Muscle layer of colon (tissue), 2 donors: ENCODE measurements around the gene LRRC75A.
A peak's percentile ranks its signal among the peaks of the same experiment; 100 is the strongest.

Source experiments
- H3K27ac ChIP-seq: one replicate; pipeline ENCODE4 v1.7.0; 2013; ENCODE audit warnings: low read depth, mild to moderate bottlenecking, low read length, moderate library complexity
- H3K27me3 ChIP-seq, 2 donors: one replicate each; pipeline ENCODE4 v1.7.0; 2013; ENCODE audit warnings: low read length in 2 of 2, mild to moderate bottlenecking in 2 of 2; ENCODE audit not compliant: insufficient read depth in 2 of 2, control insufficient read depth in 1 of 2
- H3K36me3 ChIP-seq: one replicate; pipeline ENCODE4 v1.7.0; 2013; ENCODE audit warnings: mild to moderate bottlenecking, low read length; ENCODE audit not compliant: insufficient read depth
- H3K4me1 ChIP-seq: one replicate; pipeline ENCODE4 v1.7.0; 2013; ENCODE audit warnings: mild to moderate bottlenecking, low read length; ENCODE audit not compliant: insufficient read depth
- H3K4me3 ChIP-seq, 2 donors: one replicate each; pipeline ENCODE4 v1.7.0; 2013; ENCODE audit warnings: low read length in 2 of 2, low read depth in 1 of 2, mild to moderate bottlenecking in 1 of 2, moderate library complexity in 1 of 2
- H3K9ac ChIP-seq: one replicate; pipeline ENCODE4 v1.7.0; 2013; ENCODE audit warnings: low read length
- H3K9me3 ChIP-seq: one replicate; pipeline ENCODE4 v1.7.0; 2013; ENCODE audit warnings: mild to moderate bottlenecking, low read length
- donor health status: abdominal sarcoma.
- donor health status: Adenocarcinoma of cecum.

The LRRC75A gene

GRCh38 chr17:16423226-16423872, 68.6 kb downstream of the LRRC75A start:
- no peaks in the 10 kb centered on the region for H3K9me3 ChIP-seq
- no peaks in the 10 kb centered on the region for H3K27me3 ChIP-seq
- peaks cover 12% of the 10 kb centered on the region for H3K4me1 ChIP-seq
- no peak overlapping the region for H3K27ac ChIP-seq
- peaks cover 6% of the 10 kb centered on the region for H3K36me3 ChIP-seq
- no peak overlapping the region for H3K9ac ChIP-seq
- H3K4me3 ChIP-seq = no peak overlapping the region

- Histone ChIP-seq H3K36me3 (peaks cover 6% of the 10 kb centered on the region), H3K9ac (no peak overlapping the region), H3K27me3 (no peaks in the 10 kb centered on the region), H3K27ac (no peak overlapping the region), H3K4me1 (peaks cover 14% of the 10 kb centered on the region), H3K9me3 (no peaks in the 10 kb centered on the region), H3K4me3 (no peak overlapping the region)
These were observed 69.6 kb downstream of the LRRC75A start for GRCh38 chr17:16422416-16422815.

- H3K4me1 ChIP-seq = peaks cover 15% of the 10 kb centered on the region
- no peak overlapping the region for H3K4me3 ChIP-seq
- no peaks in the 10 kb centered on the region for H3K27me3 ChIP-seq
- H3K27ac ChIP-seq = no peak overlapping the region
- no peak overlapping the region for H3K9ac ChIP-seq
- H3K36me3 ChIP-seq = no peaks in the 10 kb centered on the region
- no peaks in the 10 kb centered on the region for H3K9me3 ChIP-seq
These were observed 72.1 kb downstream of the LRRC75A start for GRCh38 chr17:16419929-16420271.

- H3K4me1 ChIP-seq = peaks cover 15% of the 10 kb centered on the region
- H3K27me3 ChIP-seq = no peaks in the 10 kb centered on the region
- no peaks in the 10 kb centered on the region for H3K36me3 ChIP-seq
- no peak overlapping the region for H3K4me3 ChIP-seq
- H3K27ac ChIP-seq = peak overlapping the region; percentile 3
- H3K9me3 ChIP-seq = no peaks in the 10 kb centered on the region
- no peak overlapping the region for H3K9ac ChIP-seq
These were observed 72.7 kb downstream of the LRRC75A start for GRCh38 chr17:16419074-16419928.

- H3K27me3 ChIP-seq = no peaks in the 10 kb centered on the region
- no peaks in the 10 kb centered on the region for H3K9me3 ChIP-seq
- no peaks in the 10 kb centered on the region for H3K36me3 ChIP-seq
- peak overlapping the region; percentile 3 for H3K27ac ChIP-seq
- no peak overlapping the region for H3K9ac ChIP-seq
- H3K4me1 ChIP-seq = peaks cover 15% of the 10 kb centered on the region
- no peak overlapping the region for H3K4me3 ChIP-seq
These were observed 73.3 kb downstream of the LRRC75A start for GRCh38 chr17:16418685-16419068.

GRCh38 chr17:16417896-16418684, 73.9 kb downstream of the LRRC75A start:
- H3K4me3 ChIP-seq = no peak overlapping the region
- no peaks in the 10 kb centered on the region for H3K36me3 ChIP-seq
- H3K9ac ChIP-seq = no peak overlapping the region
- no peaks in the 10 kb centered on the region for H3K27me3 ChIP-seq
- H3K27ac ChIP-seq = no peak overlapping the region
- H3K4me1 ChIP-seq = peaks cover 15% of the 10 kb centered on the region
- H3K9me3 ChIP-seq = no peaks in the 10 kb centered on the region

- H3K9ac ChIP-seq = no peak overlapping the region
These were observed 74.6 kb downstream of the LRRC75A start for GRCh38 chr17:16417399-16417798.

GRCh38 chr17:16415031-16415924, 76.7 kb downstream of the LRRC75A start, which contains the start of gene TRPV2:
TRPV2 (plus strand) TSS chr17:16415571; CDS start chr17:16417669, 2,098 bp downstream.
- Histone ChIP-seq H3K4me3 (peak within 1 kb of the TSS; percentile 27 to 56), H3K9ac (peak within 1 kb of the TSS; percentile 33), H3K27me3 (no peaks in the 10 kb centered on the region), H3K4me1 (peaks cover 15% of the 10 kb centered on the region), H3K36me3 (no peaks in the 10 kb centered on the region), H3K27ac (peak within 1 kb of the TSS; percentile 7), H3K9me3 (no peaks in the 10 kb centered on the region)

More at GRCh38 chr17:16417399-16417798, 74.6 kb downstream of the LRRC75A start:
- peaks cover 15% of the 10 kb centered on the region for H3K4me1 ChIP-seq
- H3K36me3 ChIP-seq = no peaks in the 10 kb centered on the region
- no peak overlapping the region for H3K4me3 ChIP-seq
- H3K27ac ChIP-seq = no peak overlapping the region
- no peaks in the 10 kb centered on the region for H3K9me3 ChIP-seq
- H3K27me3 ChIP-seq = no peaks in the 10 kb centered on the region

- H3K27ac ChIP-seq = no peak overlapping the region
- H3K9ac ChIP-seq = no peak overlapping the region
- no peaks in the 10 kb centered on the region for H3K27me3 ChIP-seq
- peaks cover 7% of the 10 kb centered on the region for H3K4me1 ChIP-seq
- H3K9me3 ChIP-seq = no peaks in the 10 kb centered on the region
- H3K36me3 ChIP-seq = no peaks in the 10 kb centered on the region
- H3K4me3 ChIP-seq = peak overlapping the region in 1 of 2 donors; percentile 35
These were observed 83.9 kb downstream of the LRRC75A start for GRCh38 chr17:16407911-16408588.
